Upper lobe of left lung (tissue), 6 donors: ENCODE results near the gene PATE3. TPM values are rescaled to one million over a fixed set of nuclear protein-coding genes. Genes with fewer than 3 reads are reported as not detected.
A peak's percentile ranks its signal among the peaks of the same experiment; 100 is the strongest.

ENCODE experiments used
- ATAC-seq, 2 donors: fragments of 200-7000 bp; cut with Tn5 transposase; one replicate each; pipeline ENCODE4 v1.9.1; 2022; ENCODE audit warnings: mild to moderate bottlenecking in 2 of 2, moderate library complexity in 2 of 2; ENCODE audit not compliant: low FRiP score in 2 of 2
- DNase-seq, 2 donors: peaks; one replicate each; pipeline ENCODE4 v3.0.0-alpha.2; 2019 to 2020
- H3K27ac ChIP-seq, 4 donors: fragments of 200-600 bp; sonication (generic); one replicate each; pipeline ENCODE4 v1.5.1; 2016 to 2019
- H3K27me3 ChIP-seq, 4 donors: fragments of 200-600 bp; sonication (generic); one replicate each; pipeline ENCODE4 v1.5.1; 2017 to 2019
- H3K36me3 ChIP-seq, 4 donors: fragments of 200-600 bp; sonication (generic); one replicate each; pipeline ENCODE4 v1.5.1; 2016 to 2019
- H3K4me1 ChIP-seq, 4 donors: fragments of 200-600 bp; sonication (generic); one replicate each; pipeline ENCODE4 v1.5.1; 2018 to 2019
- H3K4me3 ChIP-seq, 4 donors: fragments of 200-600 bp; sonication (generic); one replicate each; pipeline ENCODE4 v1.5.1; 2017 to 2019; ENCODE audit warnings: mild to moderate bottlenecking in 2 of 4, moderate library complexity in 1 of 4
- H3K9me3 ChIP-seq, 4 donors: fragments of 200-600 bp; sonication (generic); one replicate each; pipeline ENCODE4 v1.5.1; 2018 to 2019
- CTCF ChIP-seq, 6 experiments: fragments of 450-650 bp in 4 of 6; fragments of 200-600 bp in 2 of 6; sonication (generic) in 2 of 6; IDR thresholded peaks; one replicate each; pipeline ENCODE4 v1.5.1; 2016 to 2019; ENCODE audit warnings: antibody characterized with exemption in 6 of 6
- EP300 ChIP-seq, 4 donors: sonication (generic); formaldehyde crosslinking; IDR thresholded peaks; one replicate each; pipeline ENCODE4 v1.5.1; 2017; ENCODE audit warnings: antibody characterized with exemption in 4 of 4, control low read depth in 2 of 4
- POLR2A ChIP-seq, 4 donors: fragments of 450-650 bp; IDR thresholded peaks; one replicate each; pipeline ENCODE4 v1.5.1; 2016 to 2017; ENCODE audit warnings: antibody characterized with exemption in 4 of 4, mild to moderate bottlenecking in 2 of 4
- POLR2AphosphoS5 ChIP-seq, 2 donors: sonication (generic); formaldehyde crosslinking; IDR thresholded peaks; one replicate each; pipeline ENCODE4 v1.5.1; 2017; ENCODE audit warnings: antibody characterized with exemption in 2 of 2
- WGBS, 2 donors: methylation state at CpG; one replicate each; pipeline ENCODE4 v1.1.5; 2017 to 2018; 5-methylcytosine and 5-hydroxymethylcytosine counted together
- total RNA-seq, 6 donors: library from RNA; depleted of rRNA in 4 of 6; stranded (reverse); fragments of >200 nt in 4 of 6; gene quantifications; one replicate each; pipeline versions ENCODE4 v1.1.0 to v1.2.1, GENCODE V29; 2016 to 2021
- donor health status: DM: no; HTN: no; CAD: no; lungs with moderate emphysema.
- donor health status: DM: no; HTN: yes; CAD: no; lungs with severe emphysema.

The PATE3 gene
- total RNA-seq, 6 donors from 2014 or later: not detected

GRCh38 chr11:125772834-125773505 is 15.0 kb upstream of the PATE3 start:
- TF ChIP-seq POLR2AphosphoS5 (IDR thresholded peaks at IDR 0.05) (no peak), POLR2A (IDR thresholded peaks at IDR 0.05) (no peak), EP300 (IDR thresholded peaks at IDR 0.05) (no peak), CTCF (IDR thresholded peaks at IDR 0.05) (no peak)
- H3K27ac ChIP-seq: no peak overlapping the region
- H3K27me3 ChIP-seq: no peaks in the 10 kb centered on the region
- ATAC-seq (peak in 1 of 2 donors; percentile 76), DNase-seq (no peak)
- peaks cover 0 to 7% (median 2%) of the 10 kb centered on the region in 4 donors for H3K4me1 ChIP-seq
- no peaks in the 10 kb centered on the region for H3K9me3 ChIP-seq
- H3K36me3 ChIP-seq: no peaks in the 10 kb centered on the region
- WGBS, 2 donors: 55 to 58% methylated on average over 3 of the region's 3 CpGs
- H3K4me3 ChIP-seq: no peak overlapping the region

GRCh38 chr11:125773516-125773915 is 14.4 kb upstream of the PATE3 start:
- Histone ChIP-seq H3K4me1 (peaks cover 0 to 2% (median 0%) of the 10 kb centered on the region in 4 donors), H3K27ac (no peak overlapping the region), H3K27me3 (no peaks in the 10 kb centered on the region), H3K9me3 (no peaks in the 10 kb centered on the region), H3K36me3 (no peaks in the 10 kb centered on the region), H3K4me3 (no peak overlapping the region)
- DNase-seq: no peak
- WGBS, 2 donors: 73 to 74% methylated on average over 3 of the region's 3 CpGs
- ATAC-seq: peak in 1 of 2 donors; percentile 84
- TF ChIP-seq POLR2A (IDR thresholded peaks at IDR 0.05) (no peak), POLR2AphosphoS5 (IDR thresholded peaks at IDR 0.05) (no peak), EP300 (IDR thresholded peaks at IDR 0.05) (no peak), CTCF (IDR thresholded peaks at IDR 0.05) (no peak)

- ATAC-seq (peak in 1 of 2 donors; percentile 58), DNase-seq (no peak)
- Histone ChIP-seq H3K4me1 (no peaks in the 10 kb centered on the region), H3K4me3 (no peak overlapping the region), H3K36me3 (no peaks in the 10 kb centered on the region), H3K27me3 (no peaks in the 10 kb centered on the region), H3K27ac (no peak overlapping the region), H3K9me3 (no peaks in the 10 kb centered on the region)
- TF ChIP-seq POLR2A (IDR thresholded peaks at IDR 0.05) (no peak), EP300 (IDR thresholded peaks at IDR 0.05) (no peak), CTCF (IDR thresholded peaks at IDR 0.05) (no peak), POLR2AphosphoS5 (IDR thresholded peaks at IDR 0.05) (no peak)
- WGBS, 2 donors: 55 to 61% methylated on average over 5 of the region's 5 CpGs
These were observed 10.6 kb upstream of the PATE3 start for GRCh38 chr11:125777309-125777708.

- DNase-seq (no peak), ATAC-seq (no peak)
- no peak within 1 kb of the TSS for H3K27ac ChIP-seq
- no peaks in the 10 kb centered on the region for H3K9me3 ChIP-seq
- H3K4me1 ChIP-seq: no peaks in the 10 kb centered on the region
- no peaks in the 10 kb centered on the region for H3K27me3 ChIP-seq
- no peaks in the 10 kb centered on the region for H3K36me3 ChIP-seq
- no peak for TF ChIP-seq POLR2A (IDR thresholded peaks at IDR 0.05)
- no peak for TF ChIP-seq CTCF (IDR thresholded peaks at IDR 0.05)
- no peak for TF ChIP-seq EP300 (IDR thresholded peaks at IDR 0.05)
- no peak for TF ChIP-seq POLR2AphosphoS5 (IDR thresholded peaks at IDR 0.05)
- no peak within 1 kb of the TSS for H3K4me3 ChIP-seq
These were observed 9.2 kb upstream of the PATE3 start, which contains the start of gene PATE2 for GRCh38 chr11:125778728-125779127. Gene PATE2, minus strand, starts transcription at chr11:125778828. Its CDS starts 55 bp downstream, at chr11:125778773.

GRCh38 chr11:125784678-125785077 is 3.2 kb upstream of the PATE3 start:
- no peak overlapping the region for H3K27ac ChIP-seq
- 44 to 51% methylated on average over 2 of the region's 2 CpGs for WGBS, 2 donors
- no peak for DNase-seq
- no peaks in the 10 kb centered on the region for H3K36me3 ChIP-seq
- H3K4me1 ChIP-seq: no peaks in the 10 kb centered on the region
- no peaks in the 10 kb centered on the region for H3K9me3 ChIP-seq
- TF ChIP-seq CTCF (IDR thresholded peaks at IDR 0.05) (no peak), POLR2AphosphoS5 (IDR thresholded peaks at IDR 0.05) (no peak), EP300 (IDR thresholded peaks at IDR 0.05) (no peak)
- ATAC-seq: no peak
- no peaks in the 10 kb centered on the region for H3K27me3 ChIP-seq
- no peak overlapping the region for H3K4me3 ChIP-seq
